ENCODE data around the gene SYTL2.

The SYTL2 gene

DNA sequence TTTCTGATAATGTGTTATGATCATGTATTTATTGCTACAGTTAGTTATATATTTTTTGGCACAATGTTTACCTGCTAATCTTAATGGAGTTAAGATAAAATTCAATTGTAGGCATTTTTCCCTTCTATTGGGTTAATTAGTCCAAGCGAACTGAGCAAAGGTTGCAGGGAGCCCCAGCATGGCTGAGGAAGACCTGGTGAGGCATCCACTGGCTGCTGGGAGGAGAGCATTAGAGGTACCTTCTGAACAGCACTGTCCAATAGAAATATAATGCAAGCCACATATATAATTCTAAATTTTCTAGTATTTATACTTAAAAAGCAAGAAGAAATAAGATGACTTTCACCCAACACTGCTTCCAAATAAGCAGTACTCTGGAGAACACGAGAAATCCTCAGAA lies 163.9 kb downstream of the SYTL2 start:
- no peak for DNase-seq

Measured in 8988T (cell line).